GM23338 (cell line): Measurements from ENCODE around the gene FAM20A. TPM values are rescaled to one million over a fixed set of nuclear protein-coding genes. Genes with fewer than 3 reads are reported as not detected.

Experiments used
- ATAC-seq: fragments of 200-7000 bp; cut with Tn5 transposase; 3 replicates; pipeline ENCODE4 v1.9.1; 2020
- DNase-seq: peaks from one replicate; pipeline ENCODE4 v3.0.0-alpha.2; 2015; ENCODE audit warnings: low spot score
- H2AFZ ChIP-seq: fragments of 200-600 bp; sonication (generic); 2 replicates; pipeline ENCODE4 v1.8.0; 2016; ENCODE audit warnings: antibody characterized with exemption, mild to moderate bottlenecking, moderate library complexity
- H3F3A ChIP-seq: fragments of 200-600 bp; sonication (generic); replicated peaks from 2 replicates; pipeline ENCODE4 v1.8.0; 2017; ENCODE audit warnings: antibody characterized with exemption, mixed run types, low read depth
- H3K27ac ChIP-seq: fragments of 200-600 bp; sonication (generic); 2 replicates; pipeline ENCODE4 v1.6.1; 2016; ENCODE audit warnings: low read depth
- H3K27me3 ChIP-seq: fragments of 200-600 bp; sonication (generic); 2 replicates; pipeline ENCODE4 v1.8.0; 2016; ENCODE audit warnings: mild to moderate bottlenecking, mixed run types, moderate library complexity; ENCODE audit not compliant: insufficient read depth
- H3K36me3 ChIP-seq: fragments of 200-600 bp; sonication (generic); 2 replicates; pipeline ENCODE4 v1.8.0; 2016; ENCODE audit warnings: mild to moderate bottlenecking; ENCODE audit not compliant: insufficient read depth
- H3K4me1 ChIP-seq: fragments of 200-600 bp; sonication (generic); 2 replicates; pipeline ENCODE4 v1.8.0; 2016; ENCODE audit warnings: mild to moderate bottlenecking, moderate library complexity; ENCODE audit not compliant: insufficient read depth
- H3K4me2 ChIP-seq: fragments of 200-600 bp; sonication (generic); 2 replicates; pipeline ENCODE4 v1.7.1; 2017; ENCODE audit warnings: mixed run types
- H3K4me3 ChIP-seq: fragments of 200-600 bp; sonication (generic); 2 replicates; pipeline ENCODE4 v1.6.1; 2016; ENCODE audit warnings: mixed run types
- H3K79me2 ChIP-seq: fragments of 200-600 bp; sonication (generic); replicated peaks from 2 replicates; pipeline ENCODE4 v1.8.0; 2017; ENCODE audit warnings: mild to moderate bottlenecking; ENCODE audit not compliant: insufficient read depth
- H3K9me2 ChIP-seq: fragments of 200-600 bp; sonication (generic); 2 replicates; pipeline ENCODE4 v1.8.0; 2017; ENCODE audit not compliant: insufficient read depth
- H4K20me1 ChIP-seq: fragments of 200-600 bp; sonication (generic); replicated peaks from 2 replicates; pipeline ENCODE4 v1.8.0; 2017; ENCODE audit warnings: mild to moderate bottlenecking; ENCODE audit not compliant: insufficient read depth
- H3K27ac Mint-ChIP-seq: 2 replicates; pipeline ENCODE4 v1.8.0; 2020; ENCODE audit warnings: inconsistent platforms, mild to moderate bottlenecking, moderate library complexity, mixed read lengths
- H3K27me3 Mint-ChIP-seq: 3 replicates; pipeline ENCODE4 v1.8.0; 2022; ENCODE audit warnings: low read depth, mild to moderate bottlenecking, moderate library complexity, mixed read lengths, inconsistent platforms; ENCODE audit not compliant: insufficient read depth, poor library complexity
- H3K36me3 Mint-ChIP-seq: 3 replicates; pipeline ENCODE4 v1.8.0; 2021; ENCODE audit warnings: low read depth, mild to moderate bottlenecking, inconsistent platforms, moderate library complexity, mixed read lengths
- H3K4me1 Mint-ChIP-seq: 3 replicates; pipeline ENCODE4 v1.8.0; 2020; ENCODE audit warnings: mild to moderate bottlenecking, inconsistent platforms, mixed read lengths
- H3K4me3 Mint-ChIP-seq: 3 replicates; pipeline ENCODE4 v1.8.0; 2021; ENCODE audit warnings: moderate library complexity, mild to moderate bottlenecking, inconsistent platforms, mixed read lengths
- H3K9me3 Mint-ChIP-seq: 3 replicates; pipeline ENCODE4 v1.8.0; 2020; ENCODE audit warnings: moderate library complexity, mild to moderate bottlenecking, inconsistent platforms, mixed read lengths
- CREB1 ChIP-seq: fragments of 250-450 bp; sonication (Bioruptor Pico); IDR thresholded peaks from 2 replicates; pipeline ENCODE4 v1.5.0; 2020; ENCODE audit warnings: low read depth, mild to moderate bottlenecking, moderate library complexity
- EZH2phosphoT487 ChIP-seq: fragments of 200-600 bp; sonication (generic); IDR thresholded peaks from one replicate; pipeline ENCODE4 v1.8.1; 2018; ENCODE audit warnings: antibody characterized with exemption; ENCODE audit not compliant: unreplicated experiment
- JUNB ChIP-seq: IDR thresholded peaks from one replicate; pipeline ENCODE4 v1.6.1; 2016; ENCODE audit warnings: antibody characterized with exemption; ENCODE audit not compliant: unreplicated experiment
- STAT1 ChIP-seq: IDR thresholded peaks from one replicate; pipeline ENCODE4 v1.6.1; 2016; ENCODE audit warnings: antibody characterized with exemption; ENCODE audit not compliant: unreplicated experiment
- polyA plus RNA-seq: library from polyadenylated mRNA; unstranded; fragments of >200 nt; fragmentation: Nextera tagmentation; extraction: Ambion mirVana; gene quantifications from 2 replicates; pipeline ENCODE4 v1.2.1, GENCODE V29; 2016
- total RNA-seq: library from RNA; depleted of rRNA; stranded (reverse); fragments of >200 nt; shearing (Covaris generic); gene quantifications from 2 replicates; pipeline ENCODE4 v1.2.3, GENCODE V29; 2014
- TF ChIP-seq, protein P1 (sequence below): IDR thresholded peaks from one replicate; pipeline ENCODE4 v1.6.1; 2018; ENCODE audit warnings: antibody characterized with exemption; ENCODE audit not compliant: unreplicated experiment
- TF ChIP-seq, protein P2 (sequence below): fragments of 250-450 bp; sonication (Bioruptor Pico); IDR thresholded peaks from 2 replicates; pipeline ENCODE4 v1.5.0; 2020; ENCODE audit warnings: mild to moderate bottlenecking, moderate library complexity

FAM20A gene
- total and polyA plus RNA-seq, 2 experiments from 2014 or later: 1.3 to 1.6 TPM

DNA sequence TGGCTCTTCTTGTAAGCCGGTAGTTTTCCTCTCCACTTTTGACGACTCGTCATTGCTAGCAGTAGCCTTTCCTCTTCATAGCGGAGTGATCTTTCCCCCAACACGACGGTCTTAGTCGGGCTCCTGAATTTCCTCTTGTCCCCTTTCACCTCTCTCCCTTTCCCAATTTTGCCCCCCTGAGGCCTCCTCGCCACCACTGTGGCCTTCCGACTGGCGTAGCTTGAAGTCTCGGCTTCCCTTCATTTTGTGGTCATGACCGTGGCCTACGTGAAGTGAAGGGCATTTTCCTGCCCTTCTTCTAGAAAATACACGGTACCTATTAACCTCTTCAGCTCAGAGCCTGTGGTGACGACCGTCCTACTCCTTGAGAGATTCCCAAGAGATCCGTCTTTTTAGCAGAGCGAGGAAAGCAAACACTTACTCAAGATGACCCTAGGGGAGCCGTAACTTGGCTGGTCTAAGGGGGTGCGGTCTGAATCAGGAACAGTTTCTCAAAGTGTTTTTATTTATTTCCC lies 88.2 kb downstream of the FAM20A start:
- peaks cover 21% of the 10 kb centered on the region for H3K4me1 ChIP-seq
- H4K20me1 ChIP-seq: peaks cover 18% of the 10 kb centered on the region
- H3F3A ChIP-seq: 0 out of 2 replicates have a peak, but pooled peaks cover 3% of the 10 kb centered on the region
- DNase-seq: peak; percentile 65
- peak overlapping the region; percentile 97 for H3K27ac Mint-ChIP-seq
- H3K36me3 Mint-ChIP-seq: peaks cover 32% of the 10 kb centered on the region
- peaks cover 54% of the 10 kb centered on the region for H3K79me2 ChIP-seq
- peak overlapping the region; percentile 91 for H3K4me3 ChIP-seq
- H3K4me1 Mint-ChIP-seq: peaks cover 27% of the 10 kb centered on the region
- H3K27me3 ChIP-seq: no peaks in the 10 kb centered on the region
- H3K27me3 Mint-ChIP-seq: peaks cover 8% of the 10 kb centered on the region
- peak overlapping the region; percentile 93 for H3K4me2 ChIP-seq
- H3K4me3 Mint-ChIP-seq: peak overlapping the region; percentile 97
- ATAC-seq: peak; percentile 22
- H3K36me3 ChIP-seq: peaks cover 29% of the 10 kb centered on the region; the same call in 1 of the 2 replicates
- peaks cover 15% of the 10 kb centered on the region for H3K9me3 Mint-ChIP-seq
- no peaks in the 10 kb centered on the region for H3K9me2 ChIP-seq
- TF ChIP-seq CREB1 (no peak), JUNB (no peak), EZH2phosphoT487 (no peak), STAT1 (no peak)
- TF ChIP-seq, protein P1, sequence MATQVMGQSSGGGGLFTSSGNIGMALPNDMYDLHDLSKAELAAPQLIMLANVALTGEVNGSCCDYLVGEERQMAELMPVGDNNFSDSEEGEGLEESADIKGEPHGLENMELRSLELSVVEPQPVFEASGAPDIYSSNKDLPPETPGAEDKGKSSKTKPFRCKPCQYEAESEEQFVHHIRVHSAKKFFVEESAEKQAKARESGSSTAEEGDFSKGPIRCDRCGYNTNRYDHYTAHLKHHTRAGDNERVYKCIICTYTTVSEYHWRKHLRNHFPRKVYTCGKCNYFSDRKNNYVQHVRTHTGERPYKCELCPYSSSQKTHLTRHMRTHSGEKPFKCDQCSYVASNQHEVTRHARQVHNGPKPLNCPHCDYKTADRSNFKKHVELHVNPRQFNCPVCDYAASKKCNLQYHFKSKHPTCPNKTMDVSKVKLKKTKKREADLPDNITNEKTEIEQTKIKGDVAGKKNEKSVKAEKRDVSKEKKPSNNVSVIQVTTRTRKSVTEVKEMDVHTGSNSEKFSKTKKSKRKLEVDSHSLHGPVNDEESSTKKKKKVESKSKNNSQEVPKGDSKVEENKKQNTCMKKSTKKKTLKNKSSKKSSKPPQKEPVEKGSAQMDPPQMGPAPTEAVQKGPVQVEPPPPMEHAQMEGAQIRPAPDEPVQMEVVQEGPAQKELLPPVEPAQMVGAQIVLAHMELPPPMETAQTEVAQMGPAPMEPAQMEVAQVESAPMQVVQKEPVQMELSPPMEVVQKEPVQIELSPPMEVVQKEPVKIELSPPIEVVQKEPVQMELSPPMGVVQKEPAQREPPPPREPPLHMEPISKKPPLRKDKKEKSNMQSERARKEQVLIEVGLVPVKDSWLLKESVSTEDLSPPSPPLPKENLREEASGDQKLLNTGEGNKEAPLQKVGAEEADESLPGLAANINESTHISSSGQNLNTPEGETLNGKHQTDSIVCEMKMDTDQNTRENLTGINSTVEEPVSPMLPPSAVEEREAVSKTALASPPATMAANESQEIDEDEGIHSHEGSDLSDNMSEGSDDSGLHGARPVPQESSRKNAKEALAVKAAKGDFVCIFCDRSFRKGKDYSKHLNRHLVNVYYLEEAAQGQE: no peak
- TF ChIP-seq, protein P2, sequence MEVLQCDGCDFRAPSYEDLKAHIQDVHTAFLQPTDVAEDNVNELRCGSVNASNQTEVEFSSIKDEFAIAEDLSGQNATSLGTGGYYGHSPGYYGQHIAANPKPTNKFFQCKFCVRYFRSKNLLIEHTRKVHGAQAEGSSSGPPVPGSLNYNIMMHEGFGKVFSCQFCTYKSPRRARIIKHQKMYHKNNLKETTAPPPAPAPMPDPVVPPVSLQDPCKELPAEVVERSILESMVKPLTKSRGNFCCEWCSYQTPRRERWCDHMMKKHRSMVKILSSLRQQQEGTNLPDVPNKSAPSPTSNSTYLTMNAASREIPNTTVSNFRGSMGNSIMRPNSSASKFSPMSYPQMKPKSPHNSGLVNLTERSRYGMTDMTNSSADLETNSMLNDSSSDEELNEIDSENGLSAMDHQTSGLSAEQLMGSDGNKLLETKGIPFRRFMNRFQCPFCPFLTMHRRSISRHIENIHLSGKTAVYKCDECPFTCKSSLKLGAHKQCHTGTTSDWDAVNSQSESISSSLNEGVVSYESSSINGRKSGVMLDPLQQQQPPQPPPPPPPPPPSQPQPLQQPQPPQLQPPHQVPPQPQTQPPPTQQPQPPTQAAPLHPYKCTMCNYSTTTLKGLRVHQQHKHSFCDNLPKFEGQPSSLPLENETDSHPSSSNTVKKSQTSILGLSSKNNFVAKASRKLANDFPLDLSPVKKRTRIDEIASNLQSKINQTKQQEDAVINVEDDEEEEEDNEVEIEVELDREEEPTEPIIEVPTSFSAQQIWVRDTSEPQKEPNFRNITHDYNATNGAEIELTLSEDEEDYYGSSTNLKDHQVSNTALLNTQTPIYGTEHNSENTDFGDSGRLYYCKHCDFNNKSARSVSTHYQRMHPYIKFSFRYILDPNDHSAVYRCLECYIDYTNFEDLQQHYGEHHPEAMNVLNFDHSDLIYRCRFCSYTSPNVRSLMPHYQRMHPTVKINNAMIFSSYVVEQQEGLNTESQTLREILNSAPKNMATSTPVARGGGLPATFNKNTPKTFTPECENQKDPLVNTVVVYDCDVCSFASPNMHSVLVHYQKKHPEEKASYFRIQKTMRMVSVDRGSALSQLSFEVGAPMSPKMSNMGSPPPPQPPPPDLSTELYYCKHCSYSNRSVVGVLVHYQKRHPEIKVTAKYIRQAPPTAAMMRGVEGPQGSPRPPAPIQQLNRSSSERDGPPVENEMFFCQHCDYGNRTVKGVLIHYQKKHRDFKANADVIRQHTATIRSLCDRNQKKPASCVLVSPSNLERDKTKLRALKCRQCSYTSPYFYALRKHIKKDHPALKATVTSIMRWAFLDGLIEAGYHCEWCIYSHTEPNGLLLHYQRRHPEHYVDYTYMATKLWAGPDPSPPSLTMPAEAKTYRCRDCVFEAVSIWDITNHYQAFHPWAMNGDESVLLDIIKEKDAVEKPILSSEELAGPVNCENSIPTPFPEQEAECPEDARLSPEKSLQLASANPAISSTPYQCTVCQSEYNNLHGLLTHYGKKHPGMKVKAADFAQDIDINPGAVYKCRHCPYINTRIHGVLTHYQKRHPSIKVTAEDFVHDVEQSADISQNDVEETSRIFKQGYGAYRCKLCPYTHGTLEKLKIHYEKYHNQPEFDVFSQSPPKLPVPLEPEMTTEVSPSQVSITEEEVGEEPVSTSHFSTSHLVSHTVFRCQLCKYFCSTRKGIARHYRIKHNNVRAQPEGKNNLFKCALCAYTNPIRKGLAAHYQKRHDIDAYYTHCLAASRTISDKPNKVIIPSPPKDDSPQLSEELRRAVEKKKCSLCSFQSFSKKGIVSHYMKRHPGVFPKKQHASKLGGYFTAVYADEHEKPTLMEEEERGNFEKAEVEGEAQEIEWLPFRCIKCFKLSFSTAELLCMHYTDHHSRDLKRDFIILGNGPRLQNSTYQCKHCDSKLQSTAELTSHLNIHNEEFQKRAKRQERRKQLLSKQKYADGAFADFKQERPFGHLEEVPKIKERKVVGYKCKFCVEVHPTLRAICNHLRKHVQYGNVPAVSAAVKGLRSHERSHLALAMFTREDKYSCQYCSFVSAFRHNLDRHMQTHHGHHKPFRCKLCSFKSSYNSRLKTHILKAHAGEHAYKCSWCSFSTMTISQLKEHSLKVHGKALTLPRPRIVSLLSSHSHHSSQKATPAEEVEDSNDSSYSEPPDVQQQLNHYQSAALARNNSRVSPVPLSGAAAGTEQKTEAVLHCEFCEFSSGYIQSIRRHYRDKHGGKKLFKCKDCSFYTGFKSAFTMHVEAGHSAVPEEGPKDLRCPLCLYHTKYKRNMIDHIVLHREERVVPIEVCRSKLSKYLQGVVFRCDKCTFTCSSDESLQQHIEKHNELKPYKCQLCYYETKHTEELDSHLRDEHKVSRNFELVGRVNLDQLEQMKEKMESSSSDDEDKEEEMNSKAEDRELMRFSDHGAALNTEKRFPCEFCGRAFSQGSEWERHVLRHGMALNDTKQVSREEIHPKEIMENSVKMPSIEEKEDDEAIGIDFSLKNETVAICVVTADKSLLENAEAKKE (CRISPR knock-in tag): no peak
- H2AFZ ChIP-seq: no peak overlapping the region
- H3K27ac ChIP-seq: peak overlapping the region; percentile 97
